RWPE1 (cell line): Measurements from ENCODE around the gene WDR88.
"Not testable (repeated sequence)": the region's sequence is repeated elsewhere in the genome, so short reads cannot be mapped to it uniquely, and the experiment has no call there.

ENCODE experiments used
- CTCF ChIA-PET: fragments of 350-600 bp; sonication (Branson Sonifier 250); formaldehyde crosslinking; extraction: SDS; loops from one replicate; lab custom pipeline; 2021; lab: Yijun Ruan, JAX
- POLR2A ChIA-PET: fragments of 400-600 bp; formaldehyde crosslinking; extraction: SDS; loops from one replicate; lab custom pipeline; 2020; ENCODE audit warnings: antibody characterized with exemption; ENCODE audit not compliant: low non-redundant PET; lab: Yijun Ruan, JAX
- DNase-seq: peaks from one replicate; pipeline ENCODE4 v3.0.0; 2012; ENCODE audit warnings: low spot score
- H3K27ac ChIP-seq: fragments of 450-650 bp; 2 replicates; pipeline ENCODE4 v1.5.1; 2017
- CTCF ChIP-seq: fragments of 450-650 bp; conservative IDR thresholded peaks from 2 replicates; pipeline ENCODE4 v1.5.1; 2017; ENCODE audit warnings: low read depth, mild to moderate bottlenecking

Gene WDR88

GRCh38 chr19:33220115-33220514 lies 88.2 kb downstream of the WDR88 start:
- POLR2A ChIA-PET: no interaction called here
- TF ChIP-seq CTCF: no peak
- CTCF ChIA-PET: no interaction called here
- DNase-seq: no peak
- H3K27ac ChIP-seq: no peak overlapping the region

- no peak for TF ChIP-seq CTCF
- ChIA-PET POLR2A (no interaction called here), CTCF (interaction anchor here (1.0 kb wide), 1 partner anchor 174 kb away, joined by 3 read pairs; no protein-coding TSS in a partner anchor)
- DNase-seq: no peak
- H3K27ac ChIP-seq: no peak overlapping the region
These were observed 88.8 kb downstream of the WDR88 start for GRCh38 chr19:33220735-33221134.

GRCh38 chr19:33221638-33222037 lies 89.7 kb downstream of the WDR88 start:
- DNase-seq: no peak
- ChIA-PET CTCF (interaction anchor here (1.0 kb wide), 1 partner anchor 173 kb away, joined by 3 read pairs; no protein-coding TSS in a partner anchor), POLR2A (no interaction called here)
- no peak overlapping the region for H3K27ac ChIP-seq
- no peak for TF ChIP-seq CTCF

GRCh38 chr19:33222255-33222654 lies 90.3 kb downstream of the WDR88 start:
- DNase-seq, H3K27ac ChIP-seq, CTCF ChIA-PET: not testable (repeated sequence)
- POLR2A ChIA-PET: interaction anchor here (0.6 kb wide), 1 partner anchor 232 kb away, joined by 3 read pairs; no protein-coding TSS in a partner anchor

GRCh38 chr19:33224694-33225457 lies 93.0 kb downstream of the WDR88 start:
- H3K27ac ChIP-seq: no peak overlapping the region
- CTCF ChIA-PET: interaction anchor here (0.6 to 1.1 kb wide), 5 partner anchors 10 to 871 kb away, joined by 3 to 5 read pairs (median 3); no protein-coding TSS in a partner anchor
- no peak for TF ChIP-seq CTCF
- DNase-seq: no peak
- POLR2A ChIA-PET: no interaction called here
